Measurements from ENCODE around the gene CDC34.
A peak's percentile ranks its signal among the peaks of the same experiment; 100 is the strongest.

The CDC34 gene

DNA sequence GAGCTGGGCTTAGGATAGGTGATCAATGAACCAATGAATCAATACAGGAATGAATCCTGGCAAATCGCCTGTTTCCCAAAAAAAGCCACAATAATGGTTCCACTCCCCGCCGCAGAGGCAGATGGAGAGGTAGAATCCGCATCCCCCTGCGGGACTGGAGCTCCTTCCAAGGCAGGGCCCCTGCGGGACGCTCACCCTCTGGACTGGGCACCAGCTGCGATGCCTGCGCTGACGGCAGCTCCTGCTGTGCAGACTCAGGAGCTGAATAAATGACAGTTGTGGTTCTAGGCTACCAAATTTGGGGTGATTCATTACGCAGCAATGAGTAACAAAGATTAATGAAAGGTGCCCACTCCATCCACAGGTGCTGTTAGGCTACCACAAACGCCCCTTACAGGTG is 8.8 kb upstream of the CDC34 start:
- no peak for DNase-seq (ENCODE audit: low spot score)

GRCh38 chr19:524062-524674 is 7.4 kb upstream of the CDC34 start:
- no peak for DNase-seq (ENCODE audit: low spot score)

DNA sequence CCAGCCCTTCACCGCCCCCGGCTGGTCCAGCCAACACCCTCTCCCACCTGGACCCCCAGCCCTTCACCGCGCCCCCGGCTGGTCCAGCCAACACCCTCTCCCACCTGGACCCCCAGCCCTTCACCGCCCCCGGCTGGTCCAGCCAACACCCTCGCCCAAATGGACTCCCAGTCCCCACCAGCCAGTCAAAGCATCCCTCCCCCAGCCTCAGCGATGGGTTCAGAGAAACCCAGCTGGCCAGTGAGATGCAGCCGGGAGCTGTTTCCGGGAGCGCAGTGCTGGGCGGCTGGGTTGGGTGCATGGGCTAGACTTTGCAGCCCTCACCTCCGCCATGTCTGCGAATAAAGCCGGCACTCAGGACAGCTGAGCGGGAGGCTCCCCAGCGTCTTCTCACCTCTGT is 6.5 kb upstream of the CDC34 start:
- DNase-seq (ENCODE audit: low spot score), result no peak

- DNase-seq (ENCODE audit: low spot score), result no peak
Measured at GRCh38 chr19:525857-526419, 5.6 kb upstream of the CDC34 start.

DNA sequence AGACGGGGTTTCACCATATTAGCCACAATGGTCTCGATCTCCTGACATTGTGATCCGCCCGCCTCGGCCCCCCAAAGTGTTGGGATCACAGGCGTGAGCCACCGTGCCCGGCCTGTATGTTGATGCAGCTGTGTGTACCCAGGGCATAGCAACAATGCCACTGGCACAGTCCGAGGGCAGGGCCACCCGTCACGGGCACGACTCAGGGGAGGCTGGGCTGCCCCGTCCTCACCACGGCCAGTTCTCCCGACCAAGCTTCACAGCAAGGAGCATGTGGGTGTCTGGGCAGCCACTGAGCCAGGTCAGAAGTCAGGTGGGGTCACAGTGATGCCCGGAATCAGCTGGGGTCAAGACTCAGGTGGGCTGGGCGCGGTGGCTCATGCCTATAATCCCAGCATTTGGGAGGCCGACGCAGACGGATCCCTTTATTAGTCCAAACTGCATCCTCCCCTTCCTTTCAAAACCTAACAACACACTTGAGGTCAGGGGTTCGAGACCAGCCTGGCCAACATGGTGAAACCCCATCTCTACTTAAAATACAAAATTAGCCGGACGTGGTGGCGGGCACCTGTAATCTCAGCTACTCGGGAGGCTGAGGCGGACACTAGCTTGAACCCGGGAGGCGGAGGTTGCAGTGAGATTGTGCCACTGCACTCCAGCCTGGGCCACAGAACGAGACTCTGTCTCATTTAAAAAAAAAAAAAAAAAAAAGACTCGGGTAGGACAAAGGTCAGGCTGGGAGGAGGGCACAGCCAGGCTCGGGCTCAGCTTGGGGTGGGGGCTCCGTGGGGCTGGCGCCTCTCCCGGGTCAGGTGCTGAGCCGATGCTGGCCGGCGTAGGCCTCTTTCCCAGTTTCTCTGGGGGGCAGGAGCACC is 1.2 kb upstream of the CDC34 start:
- DNase-seq (ENCODE audit: low spot score), result no peak

DNA sequence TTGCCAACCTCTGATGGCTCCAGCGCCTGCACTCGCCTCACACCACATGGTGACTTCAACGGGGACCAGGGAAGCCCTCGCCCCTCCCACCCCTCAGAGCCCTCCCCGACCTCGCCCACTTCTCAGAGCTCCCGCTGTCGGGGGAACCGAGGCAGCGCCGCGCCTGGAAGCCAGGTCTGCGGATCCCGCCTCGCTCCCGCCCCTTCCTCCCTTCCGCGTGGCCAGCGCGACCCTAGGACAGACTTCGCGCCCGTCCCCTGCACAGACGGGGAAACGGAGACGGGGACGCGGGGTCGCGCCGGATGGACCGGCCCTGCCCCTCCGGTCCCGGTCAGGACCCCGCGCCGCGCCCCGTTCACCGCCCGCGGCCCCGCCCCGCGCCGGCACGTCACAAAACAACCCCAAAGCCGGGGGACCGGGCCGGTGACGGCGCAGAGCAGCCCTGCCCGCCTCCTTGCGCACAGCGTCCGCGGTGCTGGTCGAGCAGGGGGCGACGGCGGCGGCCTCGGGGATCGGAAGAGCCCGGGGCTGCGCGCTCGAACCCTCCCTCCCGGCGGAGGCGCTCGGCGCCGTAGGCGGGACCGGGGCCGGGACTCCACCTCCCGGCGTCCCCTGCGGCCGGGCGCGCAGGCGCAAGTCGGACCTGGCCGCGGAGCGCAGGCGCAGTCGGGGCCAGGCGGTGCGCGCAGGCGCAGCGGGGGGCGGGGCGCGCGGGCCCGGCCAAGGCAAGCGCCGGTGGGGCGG is 379 bp upstream of the CDC34 start:
- DNase-seq (ENCODE audit: low spot score), result peak; percentile 100

- DNase-seq (ENCODE audit: low spot score), result peak; percentile 70
Measured at GRCh38 chr19:532561-533363, 1.2 kb downstream of the CDC34 start.

GRCh38 chr19:533364-534058 is 2.0 kb downstream of the CDC34 start:
- no peak for DNase-seq (ENCODE audit: low spot score)

DNA sequence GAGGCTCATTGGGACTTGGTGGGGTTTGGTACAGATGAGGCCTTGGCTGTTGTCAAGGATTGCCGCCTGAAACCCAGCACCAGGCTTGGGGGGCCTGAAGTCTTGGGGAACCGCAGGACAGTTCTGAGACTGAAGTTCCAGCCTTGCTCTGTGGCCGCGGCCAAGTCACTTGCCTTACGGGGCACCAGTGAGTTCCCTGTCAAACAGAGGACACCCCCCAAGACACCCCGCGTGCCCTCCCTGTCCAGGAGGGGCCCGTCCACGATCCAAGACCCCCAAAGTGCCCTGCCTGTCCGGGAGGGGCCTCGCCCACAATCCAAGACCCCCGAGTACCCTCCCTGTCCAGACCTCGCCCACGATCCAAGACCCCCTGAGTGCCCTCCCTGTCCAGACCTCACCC is 2.5 kb downstream of the CDC34 start:
- DNase-seq (ENCODE audit: low spot score), result no peak

GRCh38 chr19:535017-535835 is 3.7 kb downstream of the CDC34 start:
- no peak for DNase-seq (ENCODE audit: low spot score)

DNA sequence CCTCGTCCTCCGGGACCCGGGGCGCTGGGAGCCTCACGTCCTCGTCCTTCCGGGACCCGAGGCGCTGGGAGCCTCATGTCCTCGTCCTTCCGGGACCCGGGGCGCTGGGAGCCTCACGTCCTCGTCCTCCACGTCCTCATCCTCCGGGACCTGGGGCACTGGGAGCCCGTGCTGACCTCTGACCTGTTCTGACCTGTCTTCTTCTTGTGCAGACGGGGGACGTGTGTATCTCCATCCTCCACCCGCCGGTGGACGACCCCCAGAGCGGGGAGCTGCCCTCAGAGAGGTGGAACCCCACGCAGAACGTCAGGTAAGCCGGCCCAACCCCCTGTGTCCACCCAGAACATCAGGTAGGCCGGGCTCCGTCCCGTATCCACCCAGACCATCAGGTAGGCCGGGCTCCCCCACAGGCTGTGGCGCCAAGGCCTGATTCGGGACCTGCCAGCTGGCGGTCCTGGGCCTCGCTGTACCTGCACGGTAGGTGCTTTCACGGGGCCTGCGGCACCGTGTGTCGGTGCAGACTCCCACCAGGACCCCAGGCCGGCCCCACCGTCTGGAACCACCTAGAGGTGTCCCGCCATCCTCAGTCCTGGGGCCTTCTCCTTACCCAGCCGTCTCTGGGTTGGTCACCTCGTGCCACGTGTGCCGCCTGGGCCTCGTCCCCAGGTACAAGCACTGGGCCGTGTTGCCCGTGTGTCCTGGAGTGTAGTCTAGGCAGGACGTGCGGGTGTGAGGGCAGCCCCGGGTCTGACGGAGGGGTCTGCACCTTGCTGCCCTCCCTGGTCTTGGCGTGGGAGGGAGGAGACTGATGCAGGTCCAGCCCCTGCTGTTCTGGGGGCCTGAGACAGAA is 4.7 kb downstream of the CDC34 start:
- no peak for DNase-seq (ENCODE audit: low spot score)

DNA sequence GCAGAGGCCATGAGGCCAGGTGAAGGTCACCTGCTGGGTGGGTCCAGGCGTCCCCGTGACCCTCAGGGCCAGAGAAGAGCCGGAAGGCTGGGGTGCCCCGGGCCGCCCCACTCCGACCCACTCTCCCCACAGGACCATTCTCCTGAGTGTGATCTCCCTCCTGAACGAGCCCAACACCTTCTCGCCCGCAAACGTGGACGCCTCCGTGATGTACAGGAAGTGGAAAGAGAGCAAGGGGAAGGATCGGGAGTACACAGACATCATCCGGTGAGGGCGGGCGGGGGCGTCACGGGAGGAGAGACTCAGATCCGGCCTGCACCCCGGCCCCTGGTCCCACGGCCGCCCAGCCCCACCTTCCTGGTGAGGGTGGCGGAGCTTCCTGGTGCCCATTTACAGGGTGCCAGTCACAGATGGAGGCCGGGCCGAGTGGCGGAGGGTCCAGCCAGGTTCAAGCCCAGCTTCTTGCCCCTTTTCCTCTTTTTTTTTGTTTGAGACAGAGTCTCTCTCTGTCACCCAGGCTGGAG is 5.4 kb downstream of the CDC34 start:
- DNase-seq (ENCODE audit: low spot score), result no peak

- DNase-seq (ENCODE audit: low spot score), result no peak
Measured at GRCh38 chr19:538641-539428, 7.3 kb downstream of the CDC34 start.

DNA sequence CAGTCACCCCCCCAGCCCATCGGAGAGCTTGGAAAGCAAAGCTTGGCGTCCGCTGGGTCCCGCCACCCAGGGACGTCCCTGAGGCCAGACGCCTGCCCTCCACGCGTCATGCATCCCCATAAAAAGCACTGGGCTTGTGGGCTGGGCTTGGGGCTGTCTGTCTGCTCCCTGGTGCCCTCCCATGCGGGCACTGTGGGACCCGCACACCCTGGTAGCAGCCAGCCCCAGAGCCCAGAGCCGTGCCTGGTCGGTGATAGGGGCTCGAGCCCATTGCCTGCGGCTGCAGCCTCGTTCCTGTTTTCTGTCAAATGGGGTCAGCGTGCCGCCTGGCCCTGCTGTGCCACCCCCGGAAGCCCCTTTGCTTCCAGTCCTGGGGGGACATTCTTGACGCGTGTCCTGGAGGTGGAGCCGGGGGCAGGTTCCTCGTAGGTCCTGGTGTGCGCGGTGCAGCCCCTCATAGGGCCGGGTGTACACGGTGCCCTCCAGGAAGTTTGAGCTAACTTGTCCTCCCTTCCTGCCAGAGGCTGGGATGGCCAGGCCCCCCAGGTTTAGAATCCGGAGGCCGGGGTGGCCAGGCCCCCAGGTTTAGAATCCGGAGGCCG is 8.0 kb downstream of the CDC34 start:
- no peak for DNase-seq (ENCODE audit: low spot score)

DNA sequence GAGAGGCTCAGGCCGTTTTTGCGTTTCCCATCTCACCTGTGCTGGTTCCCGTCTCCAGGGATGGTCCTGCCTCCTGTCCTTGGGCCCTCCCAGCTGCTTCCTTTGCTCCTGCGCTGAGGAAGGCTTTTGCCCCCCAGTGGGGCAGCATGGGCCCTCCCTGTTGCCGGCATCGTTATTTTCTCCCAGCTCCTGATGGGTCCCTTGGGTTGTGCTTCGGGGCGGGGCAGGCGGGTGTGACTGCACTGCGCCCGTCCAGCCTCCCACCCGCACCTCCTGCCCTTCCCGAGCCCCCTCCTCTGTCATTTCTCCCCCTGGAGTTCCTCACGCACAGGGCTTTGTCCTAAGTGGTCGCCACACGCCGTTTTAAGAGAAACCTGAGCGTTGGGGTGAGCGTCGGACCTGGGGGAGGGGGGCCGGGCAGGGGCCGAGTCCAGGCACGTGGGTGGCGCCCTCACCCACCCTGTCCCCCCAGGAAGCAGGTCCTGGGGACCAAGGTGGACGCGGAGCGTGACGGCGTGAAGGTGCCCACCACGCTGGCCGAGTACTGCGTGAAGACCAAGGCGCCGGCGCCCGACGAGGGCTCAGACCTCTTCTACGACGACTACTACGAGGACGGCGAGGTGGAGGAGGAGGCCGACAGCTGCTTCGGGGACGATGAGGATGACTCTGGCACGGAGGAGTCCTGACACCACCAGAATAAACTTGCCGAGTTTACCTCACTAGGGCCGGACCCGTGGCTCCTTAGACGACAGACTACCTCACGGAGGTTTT is 9.5 kb downstream of the CDC34 start:
- no peak for DNase-seq (ENCODE audit: low spot score)

GRCh38 chr19:541699-542098 is 10.1 kb downstream of the CDC34 start:
- DNase-seq (ENCODE audit: low spot score), result no peak

Data from AG20443 (cell line).